Activated CD4-positive, alpha-beta T cell treated with anti-CD3 and anti-CD28 coated beads for 48 hours (primary cell): ENCODE results near the gene PRPF8.

Experiments
- DNase-seq: peaks from one replicate; pipeline ENCODE4 v3.0.0-alpha.2; 2020

The PRPF8 gene

GRCh38 chr17:1624650-1625049 lies 60.0 kb downstream of the PRPF8 start:
- no peak for DNase-seq

GRCh38 chr17:1623057-1623630 lies 61.5 kb downstream of the PRPF8 start:
- no peak for DNase-seq

GRCh38 chr17:1621273-1621954 lies 63.3 kb downstream of the PRPF8 start:
- DNase-seq, result no peak

GRCh38 chr17:1620486-1620885 lies 64.2 kb downstream of the PRPF8 start:
- no peak for DNase-seq

GRCh38 chr17:1617620-1618174 lies 67.0 kb downstream of the PRPF8 start:
- no peak for DNase-seq

GRCh38 chr17:1616101-1616500 lies 68.6 kb downstream of the PRPF8 start:
- DNase-seq, result no peak

- DNase-seq, result no peak
Measured at GRCh38 chr17:1612400-1612799, 72.3 kb downstream of the PRPF8 start.

GRCh38 chr17:1611715-1612114 lies 73.0 kb downstream of the PRPF8 start:
- DNase-seq, result no peak

- no peak for DNase-seq
Measured at GRCh38 chr17:1608676-1609075, 76.0 kb downstream of the PRPF8 start.

GRCh38 chr17:1607971-1608320 lies 76.7 kb downstream of the PRPF8 start:
- DNase-seq, result no peak

GRCh38 chr17:1606352-1606985 lies 78.2 kb downstream of the PRPF8 start:
- DNase-seq, result peak; percentile 59

GRCh38 chr17:1605681-1606351 lies 78.9 kb downstream of the PRPF8 start:
- DNase-seq, result no peak

GRCh38 chr17:1604831-1605528 lies 79.7 kb downstream of the PRPF8 start:
- no peak for DNase-seq

- DNase-seq, result no peak
Measured at GRCh38 chr17:1601571-1601970, 83.1 kb downstream of the PRPF8 start.
